Sigmoid colon (tissue), 4 donors: ENCODE data around the gene GET3.

Source experiments
- CTCF ChIP-seq, 4 experiments: fragments of 450-650 bp in 3 of 4; fragments of 200-600 bp in 1 of 4; IDR thresholded peaks; one replicate each; pipeline ENCODE4 v1.5.1; 2016 to 2019; ENCODE audit warnings: antibody characterized with exemption in 4 of 4, mild to moderate bottlenecking in 3 of 4, moderate library complexity in 2 of 4
- EP300 ChIP-seq, 4 donors: sonication (generic); formaldehyde crosslinking; IDR thresholded peaks; one replicate each; pipeline ENCODE4 v1.6.1; 2017; ENCODE audit warnings: antibody characterized with exemption in 4 of 4
- POLR2A ChIP-seq, 2 donors: fragments of 450-650 bp; IDR thresholded peaks; one replicate each; pipeline ENCODE4 v1.6.1; 2016; ENCODE audit warnings: antibody characterized with exemption in 2 of 2, mild to moderate bottlenecking in 2 of 2, moderate library complexity in 2 of 2
- POLR2AphosphoS5 ChIP-seq, 4 donors: sonication (generic); formaldehyde crosslinking; IDR thresholded peaks; one replicate each; pipeline ENCODE4 v1.6.1; 2017; ENCODE audit warnings: antibody characterized with exemption in 4 of 4

DNA sequence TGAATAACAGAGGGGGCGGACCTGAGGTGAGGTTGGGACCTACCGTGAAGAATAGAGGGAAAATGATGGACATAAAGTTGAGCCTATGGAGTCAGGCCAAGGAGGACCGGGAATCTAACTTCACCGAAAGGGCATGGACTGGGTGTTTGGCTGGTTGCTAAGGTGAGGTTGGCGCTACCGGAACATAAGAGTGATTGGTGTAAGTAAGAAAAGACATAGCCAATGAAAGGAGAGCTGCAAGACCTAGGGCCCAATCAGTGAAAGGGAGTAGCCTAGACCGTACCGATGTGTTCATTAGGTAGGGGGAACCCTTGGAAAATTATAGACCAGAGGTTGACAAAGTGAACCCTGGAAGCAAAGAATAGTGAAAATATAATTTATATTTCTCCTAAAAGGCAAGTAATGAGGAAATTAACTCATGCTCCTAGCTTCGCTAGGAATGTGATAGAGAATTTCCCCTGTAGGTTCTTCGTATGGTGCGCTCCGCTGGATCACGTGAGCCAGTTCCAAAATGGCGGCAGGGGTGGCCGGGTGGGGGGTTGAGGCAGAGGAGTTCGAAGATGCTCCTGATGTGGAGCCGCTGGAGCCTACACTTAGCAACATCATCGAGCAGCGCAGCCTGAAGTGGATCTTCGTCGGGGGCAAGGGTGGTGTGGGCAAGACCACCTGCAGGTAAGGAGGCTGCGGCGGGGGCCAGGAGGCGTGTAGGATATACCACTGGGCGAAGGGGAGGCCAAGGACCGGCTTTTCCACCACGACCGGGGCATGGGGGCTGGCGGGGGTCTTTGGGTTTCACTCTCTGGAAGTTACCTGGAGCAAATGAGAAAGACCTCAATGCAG lies at the start of gene GET3:
- peak; percentile 34 to 70 (median 50) for TF ChIP-seq POLR2AphosphoS5 (IDR thresholded peaks at IDR 0.05)
- TF ChIP-seq CTCF (IDR thresholded peaks at IDR 0.05): peak in 2 of 4 experiments; percentile 30 to 37
- TF ChIP-seq EP300 (IDR thresholded peaks at IDR 0.05): no peak
- TF ChIP-seq POLR2A (IDR thresholded peaks at IDR 0.05): peak; percentile 35 to 44
